ENCODE measurements around the gene OGFOD3. TPM values are rescaled to one million over a fixed set of nuclear protein-coding genes. Genes with fewer than 3 reads are reported as not detected.

Gene OGFOD3
- total RNA-seq, 1 experiment from 2014 or later, result 26.6 TPM

GRCh38 chr17:82387705-82388106 is 30.7 kb downstream of the OGFOD3 start:
- Histone ChIP-seq H3K27ac (no peak overlapping the region), H3F3A (ENCODE audit: insufficient read depth, low read depth) (no peaks in the 10 kb centered on the region), H2AFZ (no peak overlapping the region), H3K27me3 (ENCODE audit: insufficient read depth, low read depth) (no peaks in the 10 kb centered on the region), H3K9me3 (ENCODE audit: insufficient read depth, low read depth) (no peaks in the 10 kb centered on the region), H4K20me1 (ENCODE audit: insufficient read depth) (no peaks in the 10 kb centered on the region; the same call in 1 of the 2 replicates), H3K36me3 (ENCODE audit: low read depth) (no peaks in the 10 kb centered on the region), H3K4me3 (no peak overlapping the region), H3K79me2 (ENCODE audit: low read depth) (no peaks in the 10 kb centered on the region), H3K9me2 (ENCODE audit: insufficient read depth) (no peaks in the 10 kb centered on the region), H3K4me1 (replicated peaks; ENCODE audit: insufficient read depth) (no peaks in the 10 kb centered on the region; the same call in 1 of the 2 replicates), H3K4me2 (no peak overlapping the region)
- POLR2A ChIA-PET (ENCODE audit: unreplicated experiment), result no interaction called here
- DNase-seq, result no peak
- TF ChIP-seq EZH2 (IDR thresholded peaks at IDR 0.05; ENCODE audit: low read depth), result no peak
- TF ChIP-seq CTCF (conservative IDR thresholded peaks at IDR 0.05), result no peak
- intact Hi-C loops (cut with micrococcal nuclease; ENCODE audit: unreplicated experiment), result no loop called here
- CTCF ChIA-PET, result no interaction called here
- no TSS peak for BruUV-seq (replicated peaks)

GRCh38 chr17:82386881-82387704 is 31.3 kb downstream of the OGFOD3 start:
- Histone ChIP-seq H3K27ac (no peak overlapping the region), H3K9me2 (ENCODE audit: insufficient read depth) (no peaks in the 10 kb centered on the region), H3K4me3 (no peak overlapping the region), H3K4me1 (replicated peaks; ENCODE audit: insufficient read depth) (no peaks in the 10 kb centered on the region; the same call in 1 of the 2 replicates), H3F3A (ENCODE audit: insufficient read depth, low read depth) (no peaks in the 10 kb centered on the region), H3K36me3 (ENCODE audit: low read depth) (no peaks in the 10 kb centered on the region), H3K9me3 (ENCODE audit: insufficient read depth, low read depth) (no peaks in the 10 kb centered on the region), H3K27me3 (ENCODE audit: insufficient read depth, low read depth) (no peaks in the 10 kb centered on the region), H3K79me2 (ENCODE audit: low read depth) (no peaks in the 10 kb centered on the region), H3K4me2 (no peak overlapping the region), H4K20me1 (ENCODE audit: insufficient read depth) (no peaks in the 10 kb centered on the region; the same call in 1 of the 2 replicates), H2AFZ (no peak overlapping the region)
- no peak for TF ChIP-seq EZH2 (IDR thresholded peaks at IDR 0.05; ENCODE audit: low read depth)
- no peak for TF ChIP-seq CTCF (conservative IDR thresholded peaks at IDR 0.05)
- ChIA-PET CTCF (no interaction called here), POLR2A (ENCODE audit: unreplicated experiment) (no interaction called here)
- intact Hi-C loops (cut with micrococcal nuclease; ENCODE audit: unreplicated experiment), result no loop called here
- DNase-seq, result no peak
- no TSS peak for BruUV-seq (replicated peaks)

- ChIA-PET POLR2A (ENCODE audit: unreplicated experiment) (no interaction called here), CTCF (no interaction called here)
Measured at GRCh38 chr17:82386255-82386831, 32.0 kb downstream of the OGFOD3 start.

More at GRCh38 chr17:82386255-82386831, 32.0 kb downstream of the OGFOD3 start:
- H2AFZ ChIP-seq, result no peak overlapping the region
- no peaks in the 10 kb centered on the region for H3K9me2 ChIP-seq (ENCODE audit: insufficient read depth)
- H3F3A ChIP-seq (ENCODE audit: insufficient read depth, low read depth), result no peaks in the 10 kb centered on the region
- no peaks in the 10 kb centered on the region; the same call in 1 of the 2 replicates for H3K4me1 ChIP-seq (replicated peaks; ENCODE audit: insufficient read depth)
- H3K27me3 ChIP-seq (ENCODE audit: insufficient read depth, low read depth), result no peaks in the 10 kb centered on the region
- DNase-seq, result no peak
- no peaks in the 10 kb centered on the region for H3K79me2 ChIP-seq (ENCODE audit: low read depth)
- intact Hi-C loops (cut with micrococcal nuclease; ENCODE audit: unreplicated experiment), result no loop called here
- H3K9me3 ChIP-seq (ENCODE audit: insufficient read depth, low read depth), result no peaks in the 10 kb centered on the region
- no peak overlapping the region for H3K27ac ChIP-seq
- TF ChIP-seq CTCF (conservative IDR thresholded peaks at IDR 0.05) (no peak), EZH2 (IDR thresholded peaks at IDR 0.05; ENCODE audit: low read depth) (no peak)
- BruUV-seq (replicated peaks), result no TSS peak
- H3K36me3 ChIP-seq (ENCODE audit: low read depth), result no peaks in the 10 kb centered on the region
- H4K20me1 ChIP-seq (ENCODE audit: insufficient read depth), result no peaks in the 10 kb centered on the region; the same call in 1 of the 2 replicates
- H3K4me2 ChIP-seq, result no peak overlapping the region
- no peak overlapping the region for H3K4me3 ChIP-seq

Data from PC-9 (cell line).